GM23338 (cell line): Measurements from ENCODE around the gene DUSP11. TPM values are rescaled to one million over a fixed set of nuclear protein-coding genes. Genes with fewer than 3 reads are reported as not detected.

Experiments used
- ATAC-seq: fragments of 200-7000 bp; cut with Tn5 transposase; 3 replicates; pipeline ENCODE4 v1.9.1; 2020
- DNase-seq: peaks from one replicate; pipeline ENCODE4 v3.0.0-alpha.2; 2015; ENCODE audit warnings: low spot score
- H2AFZ ChIP-seq: fragments of 200-600 bp; sonication (generic); 2 replicates; pipeline ENCODE4 v1.8.0; 2016; ENCODE audit warnings: antibody characterized with exemption, mild to moderate bottlenecking, moderate library complexity
- H3F3A ChIP-seq: fragments of 200-600 bp; sonication (generic); replicated peaks from 2 replicates; pipeline ENCODE4 v1.8.0; 2017; ENCODE audit warnings: antibody characterized with exemption, mixed run types, low read depth
- H3K27ac ChIP-seq: fragments of 200-600 bp; sonication (generic); 2 replicates; pipeline ENCODE4 v1.6.1; 2016; ENCODE audit warnings: low read depth
- H3K27me3 ChIP-seq: fragments of 200-600 bp; sonication (generic); 2 replicates; pipeline ENCODE4 v1.8.0; 2016; ENCODE audit warnings: mild to moderate bottlenecking, mixed run types, moderate library complexity; ENCODE audit not compliant: insufficient read depth
- H3K36me3 ChIP-seq: fragments of 200-600 bp; sonication (generic); 2 replicates; pipeline ENCODE4 v1.8.0; 2016; ENCODE audit warnings: mild to moderate bottlenecking; ENCODE audit not compliant: insufficient read depth
- H3K4me1 ChIP-seq: fragments of 200-600 bp; sonication (generic); 2 replicates; pipeline ENCODE4 v1.8.0; 2016; ENCODE audit warnings: mild to moderate bottlenecking, moderate library complexity; ENCODE audit not compliant: insufficient read depth
- H3K4me2 ChIP-seq: fragments of 200-600 bp; sonication (generic); 2 replicates; pipeline ENCODE4 v1.7.1; 2017; ENCODE audit warnings: mixed run types
- H3K4me3 ChIP-seq: fragments of 200-600 bp; sonication (generic); 2 replicates; pipeline ENCODE4 v1.6.1; 2016; ENCODE audit warnings: mixed run types
- H3K79me2 ChIP-seq: fragments of 200-600 bp; sonication (generic); replicated peaks from 2 replicates; pipeline ENCODE4 v1.8.0; 2017; ENCODE audit warnings: mild to moderate bottlenecking; ENCODE audit not compliant: insufficient read depth
- H3K9me2 ChIP-seq: fragments of 200-600 bp; sonication (generic); 2 replicates; pipeline ENCODE4 v1.8.0; 2017; ENCODE audit not compliant: insufficient read depth
- H4K20me1 ChIP-seq: fragments of 200-600 bp; sonication (generic); replicated peaks from 2 replicates; pipeline ENCODE4 v1.8.0; 2017; ENCODE audit warnings: mild to moderate bottlenecking; ENCODE audit not compliant: insufficient read depth
- H3K27ac Mint-ChIP-seq: 2 replicates; pipeline ENCODE4 v1.8.0; 2020; ENCODE audit warnings: inconsistent platforms, mild to moderate bottlenecking, moderate library complexity, mixed read lengths
- H3K27me3 Mint-ChIP-seq: 3 replicates; pipeline ENCODE4 v1.8.0; 2022; ENCODE audit warnings: low read depth, mild to moderate bottlenecking, moderate library complexity, mixed read lengths, inconsistent platforms; ENCODE audit not compliant: insufficient read depth, poor library complexity
- H3K36me3 Mint-ChIP-seq: 3 replicates; pipeline ENCODE4 v1.8.0; 2021; ENCODE audit warnings: low read depth, mild to moderate bottlenecking, inconsistent platforms, moderate library complexity, mixed read lengths
- H3K4me1 Mint-ChIP-seq: 3 replicates; pipeline ENCODE4 v1.8.0; 2020; ENCODE audit warnings: mild to moderate bottlenecking, inconsistent platforms, mixed read lengths
- H3K4me3 Mint-ChIP-seq: 3 replicates; pipeline ENCODE4 v1.8.0; 2021; ENCODE audit warnings: moderate library complexity, mild to moderate bottlenecking, inconsistent platforms, mixed read lengths
- H3K9me3 Mint-ChIP-seq: 3 replicates; pipeline ENCODE4 v1.8.0; 2020; ENCODE audit warnings: moderate library complexity, mild to moderate bottlenecking, inconsistent platforms, mixed read lengths
- CREB1 ChIP-seq: fragments of 250-450 bp; sonication (Bioruptor Pico); IDR thresholded peaks from 2 replicates; pipeline ENCODE4 v1.5.0; 2020; ENCODE audit warnings: low read depth, mild to moderate bottlenecking, moderate library complexity
- CTCF ChIP-seq, 2 experiments: fragments of 200-600 bp in 1 of 2; sonication (generic) in 1 of 2; conservative IDR thresholded peaks; 2 replicates each; pipeline versions ENCODE4 v1.5.1 to v1.6.1; 2016 to 2017; ENCODE audit warnings: antibody characterized with exemption in 2 of 2, low read depth in 2 of 2, mild to moderate bottlenecking in 2 of 2, moderate library complexity in 1 of 2
- EZH2 ChIP-seq: fragments of 200-600 bp; sonication (generic); IDR thresholded peaks from one replicate; pipeline ENCODE4 v1.8.0; 2017; ENCODE audit warnings: antibody characterized with exemption, mild to moderate bottlenecking, low read depth; ENCODE audit not compliant: unreplicated experiment
- EZH2phosphoT487 ChIP-seq: fragments of 200-600 bp; sonication (generic); IDR thresholded peaks from one replicate; pipeline ENCODE4 v1.8.1; 2018; ENCODE audit warnings: antibody characterized with exemption; ENCODE audit not compliant: unreplicated experiment
- JUNB ChIP-seq: IDR thresholded peaks from one replicate; pipeline ENCODE4 v1.6.1; 2016; ENCODE audit warnings: antibody characterized with exemption; ENCODE audit not compliant: unreplicated experiment
- NANOG ChIP-seq: IDR thresholded peaks from 2 replicates; pipeline ENCODE4 v1.6.1; 2016; ENCODE audit warnings: antibody characterized with exemption, borderline replicate concordance
- POLR2AphosphoS5 ChIP-seq: IDR thresholded peaks from 2 replicates; pipeline ENCODE4 v1.6.1; 2016; ENCODE audit warnings: antibody characterized with exemption, low read depth
- REST ChIP-seq: IDR thresholded peaks from one replicate; pipeline ENCODE4 v1.6.1; 2018; ENCODE audit warnings: antibody characterized with exemption; ENCODE audit not compliant: unreplicated experiment
- STAT1 ChIP-seq: IDR thresholded peaks from one replicate; pipeline ENCODE4 v1.6.1; 2016; ENCODE audit warnings: antibody characterized with exemption; ENCODE audit not compliant: unreplicated experiment
- ZNF114 ChIP-seq: fragments of 250-450 bp; sonication (Bioruptor Pico); IDR thresholded peaks from 2 replicates; pipeline ENCODE4 v1.5.0; 2020; ENCODE audit warnings: mild to moderate bottlenecking, moderate library complexity
- ZNF331 ChIP-seq: fragments of 250-450 bp; sonication (Bioruptor Pico); IDR thresholded peaks from 2 replicates; pipeline ENCODE4 v1.5.0; 2020; ENCODE audit warnings: low read depth, mild to moderate bottlenecking, moderate library complexity
- long read RNA-seq: library from polyadenylated mRNA; unstranded; transcript quantifications from one replicate; pipeline ENCODE4 v2.0.0, GENCODE V29; 2020; ENCODE audit not compliant: unreplicated experiment
- polyA plus RNA-seq: library from polyadenylated mRNA; unstranded; fragments of >200 nt; fragmentation: Nextera tagmentation; extraction: Ambion mirVana; gene quantifications from 2 replicates; pipeline ENCODE4 v1.2.1, GENCODE V29; 2016
- total RNA-seq: library from RNA; depleted of rRNA; stranded (reverse); fragments of >200 nt; shearing (Covaris generic); gene quantifications from 2 replicates; pipeline ENCODE4 v1.2.3, GENCODE V29; 2014; rRNA removed
- TF ChIP-seq, protein P1 (sequence below): fragments of 250-450 bp; sonication (Bioruptor Pico); IDR thresholded peaks from 2 replicates; pipeline ENCODE4 v1.5.0; 2020; ENCODE audit warnings: mild to moderate bottlenecking, moderate library complexity
- TF ChIP-seq, protein P2 (sequence below): IDR thresholded peaks from 2 replicates; pipeline ENCODE4 v1.6.1; 2016; ENCODE audit warnings: antibody characterized with exemption

DUSP11 gene
- total RNA-seq (19.1 and 23.3 TPM in 2 replicates), polyA plus RNA-seq (21.0 TPM in 2 replicates)
- long read RNA-seq, transcript DUSP11-201 (9 exons, 1,653 nt) = major isoform, 16 of 17 reads
- long read RNA-seq, partial matches to known transcripts = 0 of 17 reads
- long read RNA-seq, other reads (novel, unspliced or antisense) = 1 of 17 reads

- peak within 1 kb of the TSS; percentile 87 for H3K4me3 ChIP-seq
- Mint-ChIP-seq H3K27ac (peak within 1 kb of the TSS; percentile 95), H3K27me3 (peaks cover 2% of the 10 kb centered on the region), H3K4me1 (0 out of 3 replicates have a peak, but pooled peaks cover 5% of the 10 kb centered on the region), H3K9me3 (no peaks in the 10 kb centered on the region), H3K4me3 (peak within 1 kb of the TSS; percentile 99), H3K36me3 (peaks cover 24% of the 10 kb centered on the region)
- no peaks in the 10 kb centered on the region for H3F3A ChIP-seq
- no peaks in the 10 kb centered on the region for H3K9me2 ChIP-seq
- H3K4me1 ChIP-seq = no peaks in the 10 kb centered on the region
- TF ChIP-seq JUNB (no peak), EZH2 (no peak), CREB1 (peak; percentile 65; the same call in 1 of the 2 replicates), NANOG (no peak), POLR2AphosphoS5 (peak; percentile 94), EZH2phosphoT487 (no peak), STAT1 (no peak), ZNF331 (CRISPR knock-in tag) (no peak), ZNF114 (CRISPR knock-in tag) (no peak), CTCF (conservative IDR thresholded peaks at IDR 0.05; ENCODE audit: low read depth in 2 of 2) (peak; percentile 79 to 90), REST (no peak)
- TF ChIP-seq, protein P1, sequence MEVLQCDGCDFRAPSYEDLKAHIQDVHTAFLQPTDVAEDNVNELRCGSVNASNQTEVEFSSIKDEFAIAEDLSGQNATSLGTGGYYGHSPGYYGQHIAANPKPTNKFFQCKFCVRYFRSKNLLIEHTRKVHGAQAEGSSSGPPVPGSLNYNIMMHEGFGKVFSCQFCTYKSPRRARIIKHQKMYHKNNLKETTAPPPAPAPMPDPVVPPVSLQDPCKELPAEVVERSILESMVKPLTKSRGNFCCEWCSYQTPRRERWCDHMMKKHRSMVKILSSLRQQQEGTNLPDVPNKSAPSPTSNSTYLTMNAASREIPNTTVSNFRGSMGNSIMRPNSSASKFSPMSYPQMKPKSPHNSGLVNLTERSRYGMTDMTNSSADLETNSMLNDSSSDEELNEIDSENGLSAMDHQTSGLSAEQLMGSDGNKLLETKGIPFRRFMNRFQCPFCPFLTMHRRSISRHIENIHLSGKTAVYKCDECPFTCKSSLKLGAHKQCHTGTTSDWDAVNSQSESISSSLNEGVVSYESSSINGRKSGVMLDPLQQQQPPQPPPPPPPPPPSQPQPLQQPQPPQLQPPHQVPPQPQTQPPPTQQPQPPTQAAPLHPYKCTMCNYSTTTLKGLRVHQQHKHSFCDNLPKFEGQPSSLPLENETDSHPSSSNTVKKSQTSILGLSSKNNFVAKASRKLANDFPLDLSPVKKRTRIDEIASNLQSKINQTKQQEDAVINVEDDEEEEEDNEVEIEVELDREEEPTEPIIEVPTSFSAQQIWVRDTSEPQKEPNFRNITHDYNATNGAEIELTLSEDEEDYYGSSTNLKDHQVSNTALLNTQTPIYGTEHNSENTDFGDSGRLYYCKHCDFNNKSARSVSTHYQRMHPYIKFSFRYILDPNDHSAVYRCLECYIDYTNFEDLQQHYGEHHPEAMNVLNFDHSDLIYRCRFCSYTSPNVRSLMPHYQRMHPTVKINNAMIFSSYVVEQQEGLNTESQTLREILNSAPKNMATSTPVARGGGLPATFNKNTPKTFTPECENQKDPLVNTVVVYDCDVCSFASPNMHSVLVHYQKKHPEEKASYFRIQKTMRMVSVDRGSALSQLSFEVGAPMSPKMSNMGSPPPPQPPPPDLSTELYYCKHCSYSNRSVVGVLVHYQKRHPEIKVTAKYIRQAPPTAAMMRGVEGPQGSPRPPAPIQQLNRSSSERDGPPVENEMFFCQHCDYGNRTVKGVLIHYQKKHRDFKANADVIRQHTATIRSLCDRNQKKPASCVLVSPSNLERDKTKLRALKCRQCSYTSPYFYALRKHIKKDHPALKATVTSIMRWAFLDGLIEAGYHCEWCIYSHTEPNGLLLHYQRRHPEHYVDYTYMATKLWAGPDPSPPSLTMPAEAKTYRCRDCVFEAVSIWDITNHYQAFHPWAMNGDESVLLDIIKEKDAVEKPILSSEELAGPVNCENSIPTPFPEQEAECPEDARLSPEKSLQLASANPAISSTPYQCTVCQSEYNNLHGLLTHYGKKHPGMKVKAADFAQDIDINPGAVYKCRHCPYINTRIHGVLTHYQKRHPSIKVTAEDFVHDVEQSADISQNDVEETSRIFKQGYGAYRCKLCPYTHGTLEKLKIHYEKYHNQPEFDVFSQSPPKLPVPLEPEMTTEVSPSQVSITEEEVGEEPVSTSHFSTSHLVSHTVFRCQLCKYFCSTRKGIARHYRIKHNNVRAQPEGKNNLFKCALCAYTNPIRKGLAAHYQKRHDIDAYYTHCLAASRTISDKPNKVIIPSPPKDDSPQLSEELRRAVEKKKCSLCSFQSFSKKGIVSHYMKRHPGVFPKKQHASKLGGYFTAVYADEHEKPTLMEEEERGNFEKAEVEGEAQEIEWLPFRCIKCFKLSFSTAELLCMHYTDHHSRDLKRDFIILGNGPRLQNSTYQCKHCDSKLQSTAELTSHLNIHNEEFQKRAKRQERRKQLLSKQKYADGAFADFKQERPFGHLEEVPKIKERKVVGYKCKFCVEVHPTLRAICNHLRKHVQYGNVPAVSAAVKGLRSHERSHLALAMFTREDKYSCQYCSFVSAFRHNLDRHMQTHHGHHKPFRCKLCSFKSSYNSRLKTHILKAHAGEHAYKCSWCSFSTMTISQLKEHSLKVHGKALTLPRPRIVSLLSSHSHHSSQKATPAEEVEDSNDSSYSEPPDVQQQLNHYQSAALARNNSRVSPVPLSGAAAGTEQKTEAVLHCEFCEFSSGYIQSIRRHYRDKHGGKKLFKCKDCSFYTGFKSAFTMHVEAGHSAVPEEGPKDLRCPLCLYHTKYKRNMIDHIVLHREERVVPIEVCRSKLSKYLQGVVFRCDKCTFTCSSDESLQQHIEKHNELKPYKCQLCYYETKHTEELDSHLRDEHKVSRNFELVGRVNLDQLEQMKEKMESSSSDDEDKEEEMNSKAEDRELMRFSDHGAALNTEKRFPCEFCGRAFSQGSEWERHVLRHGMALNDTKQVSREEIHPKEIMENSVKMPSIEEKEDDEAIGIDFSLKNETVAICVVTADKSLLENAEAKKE (CRISPR knock-in tag) = no peak
- TF ChIP-seq, protein P2, sequence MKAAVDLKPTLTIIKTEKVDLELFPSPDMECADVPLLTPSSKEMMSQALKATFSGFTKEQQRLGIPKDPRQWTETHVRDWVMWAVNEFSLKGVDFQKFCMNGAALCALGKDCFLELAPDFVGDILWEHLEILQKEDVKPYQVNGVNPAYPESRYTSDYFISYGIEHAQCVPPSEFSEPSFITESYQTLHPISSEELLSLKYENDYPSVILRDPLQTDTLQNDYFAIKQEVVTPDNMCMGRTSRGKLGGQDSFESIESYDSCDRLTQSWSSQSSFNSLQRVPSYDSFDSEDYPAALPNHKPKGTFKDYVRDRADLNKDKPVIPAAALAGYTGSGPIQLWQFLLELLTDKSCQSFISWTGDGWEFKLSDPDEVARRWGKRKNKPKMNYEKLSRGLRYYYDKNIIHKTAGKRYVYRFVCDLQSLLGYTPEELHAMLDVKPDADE = peak; percentile 36; the same call in 1 of the 2 replicates
- DNase-seq (peak; percentile 95), ATAC-seq (peak; percentile 99)
- H4K20me1 ChIP-seq = no peaks in the 10 kb centered on the region; the same call in 1 of the 2 replicates
- peaks cover 13% of the 10 kb centered on the region; the same call in 1 of the 2 replicates for H3K36me3 ChIP-seq
- peak within 1 kb of the TSS; percentile 89 for H3K4me2 ChIP-seq
- H3K79me2 ChIP-seq = peaks cover 17% of the 10 kb centered on the region
- peak within 1 kb of the TSS; percentile 83 for H2AFZ ChIP-seq
- H3K27me3 ChIP-seq = no peaks in the 10 kb centered on the region
- H3K27ac ChIP-seq = peak within 1 kb of the TSS; percentile 21
Measured at GRCh38 chr2:73779467-73780236, at the start of gene DUSP11. TSS of gene DUSP11 (minus strand) at chr2:73780103. CDS start at chr2:73779974, 129 bp downstream.
